Mesenchymal stem cell (in vitro differentiated cells and primary cell): ENCODE measurements around the gene CBLB.

Source experiments
- DNase-seq: peaks from one replicate; pipeline ENCODE4 v3.0.0-alpha.2; 2013
- H2AFZ ChIP-seq: one replicate; pipeline ENCODE4 v1.6.1; 2013; ENCODE audit warnings: low read depth, mild to moderate bottlenecking, control low read depth, inconsistent platforms, low read length, moderate library complexity
- H2AK5ac ChIP-seq: 2 replicates; pipeline ENCODE4 v1.6.1; 2013; ENCODE audit warnings: low read length, moderate library complexity, mild to moderate bottlenecking, inconsistent platforms; ENCODE audit not compliant: severe bottlenecking
- H2BK120ac ChIP-seq: one replicate; pipeline ENCODE4 v1.6.1; 2013; ENCODE audit warnings: low read depth, mild to moderate bottlenecking, inconsistent platforms, low read length, moderate library complexity
- H2BK12ac ChIP-seq, 2 experiments: one replicate each; pipeline ENCODE4 v1.6.1; 2013; ENCODE audit warnings: inconsistent platforms in 2 of 2, low read length in 2 of 2, mild to moderate bottlenecking in 2 of 2, moderate library complexity in 2 of 2, control low read depth in 1 of 2
- H2BK15ac ChIP-seq: one replicate; pipeline ENCODE4 v1.6.1; 2013; ENCODE audit warnings: mild to moderate bottlenecking, low read depth, inconsistent platforms; ENCODE audit not compliant: poor library complexity, severe bottlenecking
- H2BK5ac ChIP-seq: 2 replicates; pipeline ENCODE4 v1.6.1; 2013; ENCODE audit warnings: low read depth, mild to moderate bottlenecking, low read length, control low read depth, inconsistent platforms; ENCODE audit not compliant: poor library complexity, severe bottlenecking
- H3K14ac ChIP-seq, 2 experiments: one replicate each; pipeline ENCODE4 v1.6.1; 2013; ENCODE audit warnings: inconsistent platforms in 2 of 2, low read length in 2 of 2, control low read depth in 1 of 2, mild to moderate bottlenecking in 1 of 2, moderate library complexity in 1 of 2
- H3K18ac ChIP-seq, 2 experiments: one replicate each; pipeline ENCODE4 v1.6.1; 2013; ENCODE audit warnings: inconsistent platforms in 2 of 2, low read length in 2 of 2, control low read depth in 1 of 2, low read depth in 1 of 2, mild to moderate bottlenecking in 1 of 2
- H3K23ac ChIP-seq, 2 experiments: one replicate each; pipeline ENCODE4 v1.6.1; 2013; ENCODE audit warnings: inconsistent platforms in 2 of 2, low read length in 2 of 2, mild to moderate bottlenecking in 2 of 2, moderate library complexity in 2 of 2, control low read depth in 1 of 2
- H3K27ac ChIP-seq: 2 replicates; pipeline ENCODE4 v1.5.1; 2013; ENCODE audit warnings: mild to moderate bottlenecking, moderate library complexity, low read length, control low read depth, inconsistent platforms; ENCODE audit not compliant: poor library complexity, severe bottlenecking
- H3K27me3 ChIP-seq, 2 experiments: 2 replicates each; pipeline versions ENCODE4 v1.6.1 to v1.7.0; 2013; ENCODE audit warnings: low read length in 2 of 2, mild to moderate bottlenecking in 2 of 2, moderate library complexity in 2 of 2, control low read depth in 1 of 2, inconsistent platforms in 1 of 2; ENCODE audit not compliant: control insufficient read depth in 1 of 2, insufficient read depth in 1 of 2
- H3K36me3 ChIP-seq, 2 experiments: 2 replicates each; pipeline versions ENCODE4 v1.6.1 to v1.7.0; 2013; ENCODE audit warnings: low read length in 2 of 2, control low read depth in 1 of 2, inconsistent platforms in 1 of 2, low read depth in 1 of 2, mild to moderate bottlenecking in 1 of 2; ENCODE audit not compliant: insufficient read depth in 2 of 2, control insufficient read depth in 1 of 2
- H3K4ac ChIP-seq, 2 experiments: one replicate each; pipeline ENCODE4 v1.6.1; 2013; ENCODE audit warnings: inconsistent platforms in 2 of 2, low read length in 2 of 2, mild to moderate bottlenecking in 2 of 2, moderate library complexity in 2 of 2, control low read depth in 1 of 2, low read depth in 1 of 2
- H3K4me1 ChIP-seq: 2 replicates; pipeline ENCODE4 v1.6.1; 2013; ENCODE audit warnings: low read depth, low read length, control low read depth; ENCODE audit not compliant: control insufficient read depth, insufficient read depth
- H3K4me2 ChIP-seq: 2 replicates; pipeline ENCODE4 v1.6.1; 2013; ENCODE audit warnings: low read length, mild to moderate bottlenecking, inconsistent platforms; ENCODE audit not compliant: poor library complexity, severe bottlenecking
- H3K4me3 ChIP-seq, 2 experiments: 2 replicates each; pipeline versions ENCODE4 v1.5.1 to v1.7.0; 2013; ENCODE audit warnings: low read length in 2 of 2, mild to moderate bottlenecking in 2 of 2, control low read depth in 1 of 2, low read depth in 1 of 2; ENCODE audit not compliant: insufficient read depth in 1 of 2
- H3K79me1 ChIP-seq: replicated peaks from 2 replicates; pipeline ENCODE4 v1.6.1; 2013; ENCODE audit warnings: mild to moderate bottlenecking, control low read depth, low read length, inconsistent platforms; ENCODE audit not compliant: poor library complexity, severe bottlenecking
- H3K9ac ChIP-seq: 2 replicates; pipeline ENCODE4 v1.7.0; 2013; ENCODE audit warnings: mild to moderate bottlenecking, low read length, moderate library complexity
- H3K9me3 ChIP-seq: 2 replicates; pipeline ENCODE4 v1.7.0; 2013; ENCODE audit warnings: mild to moderate bottlenecking, low read length; ENCODE audit not compliant: control insufficient read depth
- H4K8ac ChIP-seq: one replicate; pipeline ENCODE4 v1.6.1; 2013; ENCODE audit warnings: inconsistent platforms, mild to moderate bottlenecking, low read length, moderate library complexity
- H4K91ac ChIP-seq: one replicate; pipeline ENCODE4 v1.6.1; 2013; ENCODE audit warnings: mild to moderate bottlenecking, low read length, inconsistent platforms
- WGBS: methylation state at CpG from one replicate; pipeline ENCODE4 v1.1.7; 2013; ENCODE audit warnings: mixed read lengths; 5-methylcytosine and 5-hydroxymethylcytosine counted together

CBLB gene

DNA sequence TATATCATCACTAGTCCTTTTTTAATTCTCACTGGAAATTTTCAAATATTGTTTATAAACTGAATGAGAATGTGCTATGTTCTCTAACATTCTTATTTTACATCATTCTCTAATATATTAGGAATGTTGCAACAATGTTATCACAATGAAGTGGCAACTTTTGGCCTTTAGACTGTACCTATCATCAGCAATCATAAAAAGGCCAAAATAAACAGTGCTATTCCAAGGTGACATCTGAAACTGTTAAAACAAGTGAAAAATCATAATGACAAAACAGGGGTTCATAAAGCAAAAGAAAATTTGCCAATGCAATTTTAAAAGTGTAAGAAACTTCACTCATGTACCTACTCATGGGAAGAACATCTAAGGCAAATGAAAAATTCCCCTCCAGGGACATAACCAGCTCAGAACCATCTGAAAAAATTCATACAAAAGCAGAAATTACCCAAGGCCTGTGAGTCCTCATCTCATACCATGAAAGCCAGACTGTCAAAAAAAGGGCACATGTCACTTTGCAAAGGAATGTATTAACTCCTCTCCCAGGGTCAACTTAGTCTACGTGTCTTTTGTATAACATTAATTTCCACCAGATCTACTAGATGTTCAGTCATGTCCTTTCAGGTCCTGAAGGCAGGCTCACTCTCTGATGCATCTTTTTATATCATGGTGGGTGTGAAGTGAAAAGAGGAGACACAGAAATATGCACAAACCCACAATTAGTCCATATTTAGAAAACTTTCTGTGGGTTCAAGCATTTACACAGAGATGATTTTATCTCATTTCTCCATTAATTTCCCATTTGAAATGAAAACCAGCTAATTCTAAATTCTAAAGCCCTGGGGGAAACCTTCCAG lies 211.9 kb downstream of the CBLB start:
- H3K4me2 ChIP-seq: no peak overlapping the region
- H3K27me3 ChIP-seq: no peaks in the 10 kb centered on the region
- H4K8ac ChIP-seq: no peak overlapping the region
- H4K91ac ChIP-seq: no peak overlapping the region
- H2BK120ac ChIP-seq: no peak overlapping the region
- no peak overlapping the region for H3K18ac ChIP-seq
- H3K9me3 ChIP-seq: no peaks in the 10 kb centered on the region
- H2AK5ac ChIP-seq: no peak overlapping the region
- H3K27ac ChIP-seq: no peak overlapping the region
- H2BK15ac ChIP-seq: no peak overlapping the region
- DNase-seq: no peak
- no peak overlapping the region for H2BK5ac ChIP-seq
- H3K36me3 ChIP-seq: peaks cover 5 to 70% of the 10 kb centered on the region in 2 experiments
- no peak overlapping the region for H3K14ac ChIP-seq
- peaks cover 2% of the 10 kb centered on the region for H3K79me1 ChIP-seq
- H3K23ac ChIP-seq: no peak overlapping the region
- H3K4me1 ChIP-seq: no peaks in the 10 kb centered on the region
- H3K4ac ChIP-seq: no peak overlapping the region
- H3K4me3 ChIP-seq: no peak overlapping the region
- no peak overlapping the region for H2AFZ ChIP-seq
- H3K9ac ChIP-seq: no peak overlapping the region
- no CpG with 5 or more reads among the region's 1 CpG for WGBS
- no peak overlapping the region for H2BK12ac ChIP-seq

GRCh38 chr3:105653868-105654267 lies 214.9 kb downstream of the CBLB start:
- Histone ChIP-seq H3K27ac (no peak overlapping the region), H2AFZ (no peak overlapping the region), H3K4ac (no peak overlapping the region), H3K4me3 (no peak overlapping the region), H3K9me3 (no peaks in the 10 kb centered on the region), H4K8ac (no peak overlapping the region), H3K36me3 (peaks cover 3 to 40% of the 10 kb centered on the region in 2 experiments), H2BK12ac (no peak overlapping the region), H2BK5ac (no peak overlapping the region), H3K4me1 (no peaks in the 10 kb centered on the region), H4K91ac (no peak overlapping the region), H3K18ac (no peak overlapping the region), H3K27me3 (no peaks in the 10 kb centered on the region), H3K4me2 (no peak overlapping the region), H3K14ac (no peak overlapping the region), H2BK15ac (no peak overlapping the region), H3K9ac (no peak overlapping the region), H2BK120ac (no peak overlapping the region), H2AK5ac (no peak overlapping the region), H3K79me1 (peaks cover under 1% of the 10 kb centered on the region), H3K23ac (no peak overlapping the region)
- WGBS: 98% methylated on average over 2 of the region's 3 CpGs
- no peak for DNase-seq

DNA sequence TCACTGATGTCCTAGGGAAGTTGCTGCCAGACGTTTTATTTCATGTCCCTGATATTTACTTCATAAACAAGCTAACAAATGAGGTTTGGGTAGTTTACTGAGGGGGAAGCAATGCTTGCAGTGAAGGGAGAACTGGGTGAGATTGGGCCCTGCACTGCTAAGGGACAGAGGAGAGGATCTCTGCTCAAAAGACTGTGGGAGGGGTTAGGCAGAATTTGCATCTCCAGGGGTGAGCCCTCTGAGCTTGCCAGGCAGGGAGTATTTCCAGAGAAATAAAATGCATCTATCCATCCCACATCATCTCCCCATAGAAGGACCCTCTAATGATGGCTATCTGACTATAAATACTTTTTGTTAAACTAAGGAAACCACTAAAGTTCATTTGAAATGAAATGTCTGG lies 215.6 kb downstream of the CBLB start:
- H3K36me3 ChIP-seq: peaks cover 0 to 33% of the 10 kb centered on the region in 2 experiments
- H3K4me3 ChIP-seq: no peak overlapping the region
- no peak overlapping the region for H2AK5ac ChIP-seq
- no peak overlapping the region for H3K4me2 ChIP-seq
- H2BK5ac ChIP-seq: no peak overlapping the region
- H3K9ac ChIP-seq: no peak overlapping the region
- H3K18ac ChIP-seq: no peak overlapping the region
- no peak overlapping the region for H2AFZ ChIP-seq
- no peaks in the 10 kb centered on the region for H3K27me3 ChIP-seq
- no peak overlapping the region for H3K4ac ChIP-seq
- no peaks in the 10 kb centered on the region for H3K9me3 ChIP-seq
- no peak overlapping the region for H2BK12ac ChIP-seq
- WGBS: no CpG with 5 or more reads among the region's 1 CpG
- no peak overlapping the region for H4K8ac ChIP-seq
- no peak overlapping the region for H3K23ac ChIP-seq
- H4K91ac ChIP-seq: no peak overlapping the region
- H2BK120ac ChIP-seq: no peak overlapping the region
- no peak overlapping the region for H2BK15ac ChIP-seq
- H3K14ac ChIP-seq: no peak overlapping the region
- no peaks in the 10 kb centered on the region for H3K4me1 ChIP-seq
- H3K27ac ChIP-seq: no peak overlapping the region
- H3K79me1 ChIP-seq: no peaks in the 10 kb centered on the region
- no peak for DNase-seq

GRCh38 chr3:105649480-105649879 lies 219.3 kb downstream of the CBLB start:
- 67% methylated on average over 3 of the region's 3 CpGs for WGBS
- no peak overlapping the region for H3K4me2 ChIP-seq

More at GRCh38 chr3:105649480-105649879, 219.3 kb downstream of the CBLB start:
- Histone ChIP-seq H3K36me3 (no peaks in the 10 kb centered on the region), H4K8ac (no peak overlapping the region), H3K18ac (no peak overlapping the region), H3K9ac (no peak overlapping the region), H2BK12ac (no peak overlapping the region), H3K79me1 (no peaks in the 10 kb centered on the region), H3K27me3 (no peaks in the 10 kb centered on the region), H2BK120ac (no peak overlapping the region), H3K4me3 (no peak overlapping the region), H3K4ac (no peak overlapping the region), H2AK5ac (no peak overlapping the region), H3K27ac (no peak overlapping the region), H3K4me1 (no peaks in the 10 kb centered on the region), H2AFZ (no peak overlapping the region), H3K14ac (no peak overlapping the region), H3K9me3 (no peaks in the 10 kb centered on the region), H3K23ac (no peak overlapping the region), H2BK5ac (no peak overlapping the region), H4K91ac (no peak overlapping the region), H2BK15ac (no peak overlapping the region)
- DNase-seq: peak; percentile 3
